ENCODE data around the gene CRIM1. TPM values are rescaled to one million over a fixed set of nuclear protein-coding genes. Genes with fewer than 3 reads are reported as not detected.

The CRIM1 gene
- total RNA-seq, 1 donor from 2014 or later, result 15.2 TPM

GRCh38 chr2:36430549-36430948 lies 75.0 kb downstream of the CRIM1 start:
- ATAC-seq, result no peak

- no peak for ATAC-seq
Measured at GRCh38 chr2:36432479-36432878, 76.9 kb downstream of the CRIM1 start.

DNA sequence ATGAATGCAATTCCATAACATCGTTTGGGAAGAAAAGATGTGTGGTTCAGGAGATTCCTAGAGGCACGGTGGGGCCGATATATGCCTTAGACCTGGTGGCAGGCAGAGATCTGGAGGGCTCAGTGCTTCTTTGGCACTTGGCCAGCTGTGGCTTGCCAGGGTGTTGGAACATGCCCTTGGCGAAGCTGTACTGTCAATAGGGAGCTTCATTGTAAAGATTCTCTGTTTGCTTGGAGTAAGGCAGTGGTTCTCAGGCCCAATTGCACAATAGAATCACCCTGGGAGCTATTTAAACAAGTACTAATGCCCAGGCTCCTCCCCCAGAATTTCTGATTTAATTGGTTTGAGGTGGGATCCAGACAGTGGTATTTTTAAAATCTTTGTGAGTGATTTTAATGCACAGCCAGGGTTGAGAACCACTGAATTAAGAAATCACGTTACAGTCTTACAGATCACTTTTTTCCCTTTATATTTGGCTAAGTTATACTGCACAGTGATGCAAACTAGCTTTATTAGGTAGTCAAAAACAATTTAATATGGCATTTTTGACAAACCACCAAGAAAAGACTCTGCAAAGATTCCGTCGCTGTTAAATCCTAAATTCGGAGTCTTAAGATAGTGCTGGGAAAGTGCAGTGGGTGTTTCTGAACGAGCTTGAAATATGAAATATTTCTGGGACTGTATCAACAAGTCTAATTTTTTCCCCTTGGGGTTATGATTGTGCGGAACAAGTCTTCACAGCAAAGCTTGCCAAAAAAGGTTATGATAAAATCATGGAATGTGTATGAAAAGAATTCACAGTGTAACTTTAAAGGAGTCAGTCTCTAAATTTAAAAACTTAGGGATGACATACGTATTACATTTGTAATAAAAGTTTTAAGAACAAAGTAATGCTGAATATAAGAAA lies 78.0 kb downstream of the CRIM1 start:
- peak; percentile 81 for ATAC-seq

- peak; percentile 82 for ATAC-seq
Measured at GRCh38 chr2:36438449-36438977, 82.9 kb downstream of the CRIM1 start.

DNA sequence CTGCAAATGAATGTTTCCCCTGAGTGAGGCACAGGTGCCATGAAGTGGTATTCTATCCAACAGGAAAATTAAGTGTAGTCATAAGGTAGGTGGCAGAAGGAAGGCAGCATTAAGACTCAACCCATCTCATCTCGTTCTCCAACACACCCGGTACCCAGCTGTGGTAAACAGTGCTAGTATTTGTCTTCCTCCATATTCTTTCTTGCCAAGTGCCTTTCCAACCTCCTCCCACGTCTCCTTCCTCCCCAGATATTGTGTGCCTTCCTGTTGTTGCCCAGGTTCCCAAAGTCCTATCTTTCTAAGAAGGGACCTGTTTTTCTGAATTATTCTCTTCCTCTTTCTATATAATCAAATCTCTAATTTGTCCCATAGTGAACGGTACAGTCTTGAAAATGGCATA lies 83.5 kb downstream of the CRIM1 start:
- ATAC-seq, result no peak

DNA sequence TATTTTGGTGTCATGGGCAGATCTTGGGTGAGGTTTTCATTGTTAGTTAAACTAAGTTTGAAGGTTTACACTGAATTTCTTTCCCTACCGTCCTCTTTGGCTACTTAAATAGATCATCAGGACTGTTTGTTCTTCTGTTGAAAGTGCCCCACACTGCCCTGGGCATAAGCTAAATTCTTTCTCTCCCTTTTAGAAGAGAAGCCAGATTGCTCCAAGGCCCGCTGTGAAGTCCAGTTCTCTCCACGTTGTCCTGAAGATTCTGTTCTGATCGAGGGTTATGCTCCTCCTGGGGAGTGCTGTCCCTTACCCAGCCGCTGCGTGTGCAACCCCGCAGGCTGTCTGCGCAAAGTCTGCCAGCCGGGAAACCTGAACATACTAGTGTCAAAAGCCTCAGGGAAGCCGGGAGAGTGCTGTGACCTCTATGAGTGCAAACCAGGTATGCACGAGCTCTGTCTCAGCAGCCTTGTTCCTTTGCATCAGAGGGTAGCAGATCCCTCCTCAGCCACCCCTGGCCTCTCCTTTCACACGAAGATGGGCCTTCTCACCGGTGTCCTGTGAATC lies 85.6 kb downstream of the CRIM1 start:
- ATAC-seq, result no peak

DNA sequence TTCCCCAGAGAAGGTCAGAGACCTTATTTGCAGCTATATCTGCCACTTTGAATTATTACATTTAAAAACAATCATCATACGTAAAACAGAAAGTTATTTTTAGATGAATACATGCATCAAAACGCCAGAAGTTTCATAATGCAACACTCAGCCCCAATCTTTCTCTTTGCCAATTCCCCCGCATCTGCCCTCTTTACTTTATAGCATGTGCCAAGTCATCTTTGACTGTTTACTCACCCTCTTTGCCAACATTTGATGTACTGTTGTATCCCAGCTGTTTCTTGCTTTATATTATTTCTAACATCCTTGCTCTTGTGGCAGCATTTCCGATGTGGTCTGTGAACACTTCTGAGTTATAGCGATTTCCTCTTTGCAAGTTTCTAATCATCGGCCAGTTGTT lies 86.2 kb downstream of the CRIM1 start:
- ATAC-seq, result no peak

DNA sequence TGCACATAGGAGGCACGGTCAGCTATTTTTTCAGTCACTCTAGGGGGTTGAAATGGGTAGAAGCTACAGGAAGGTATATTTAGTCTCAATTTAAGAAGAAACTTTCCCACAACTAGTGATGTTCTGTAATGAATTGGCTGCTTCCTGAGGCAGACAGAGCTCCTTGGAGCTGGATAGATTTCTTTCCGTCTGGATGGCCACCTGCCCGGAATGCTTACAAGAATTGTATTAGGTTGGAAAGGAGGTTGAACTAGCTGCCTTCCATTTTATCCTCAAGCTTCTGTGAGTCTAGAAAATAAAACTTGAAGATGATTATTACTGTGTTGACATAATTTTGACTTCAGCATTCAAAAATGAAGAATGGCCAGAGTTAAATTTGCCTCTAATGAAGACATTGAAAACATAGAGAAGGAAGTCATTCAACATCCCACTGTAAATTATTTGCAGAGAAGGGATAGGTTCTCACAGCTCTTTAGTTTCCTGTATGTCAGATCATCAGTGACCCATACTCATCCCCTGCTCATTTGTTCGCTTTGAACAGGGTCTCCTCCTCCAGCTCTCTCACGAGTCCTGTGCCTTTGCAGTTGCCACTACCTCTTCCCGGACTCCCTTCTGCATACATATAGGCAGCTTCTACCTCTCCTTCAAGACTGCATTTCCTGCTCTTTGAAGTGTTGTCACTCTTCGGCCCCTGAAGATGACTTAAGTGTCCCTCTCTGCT lies 88.8 kb downstream of the CRIM1 start:
- no peak for ATAC-seq

GRCh38 chr2:36445185-36445866 lies 89.7 kb downstream of the CRIM1 start:
- no peak for ATAC-seq

DNA sequence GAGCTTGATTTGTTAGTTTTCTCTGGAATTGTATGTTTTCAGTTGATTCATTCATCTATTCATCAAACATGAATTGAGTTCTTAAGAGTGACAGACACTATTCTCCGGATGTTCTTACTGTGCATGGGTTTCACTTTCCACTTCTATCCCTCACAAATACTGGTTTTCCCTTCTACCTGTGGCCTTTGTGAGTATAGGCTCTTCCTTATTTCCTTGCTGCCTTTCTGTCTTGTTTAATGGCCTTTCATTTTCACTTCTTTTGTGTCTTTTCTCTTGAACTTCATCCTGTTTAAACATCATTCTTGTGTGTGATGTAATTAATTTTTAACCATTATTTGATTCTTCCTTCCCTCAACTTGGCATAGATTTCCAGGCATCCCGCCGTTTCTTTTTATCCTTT lies 90.7 kb downstream of the CRIM1 start:
- no peak for ATAC-seq

DNA sequence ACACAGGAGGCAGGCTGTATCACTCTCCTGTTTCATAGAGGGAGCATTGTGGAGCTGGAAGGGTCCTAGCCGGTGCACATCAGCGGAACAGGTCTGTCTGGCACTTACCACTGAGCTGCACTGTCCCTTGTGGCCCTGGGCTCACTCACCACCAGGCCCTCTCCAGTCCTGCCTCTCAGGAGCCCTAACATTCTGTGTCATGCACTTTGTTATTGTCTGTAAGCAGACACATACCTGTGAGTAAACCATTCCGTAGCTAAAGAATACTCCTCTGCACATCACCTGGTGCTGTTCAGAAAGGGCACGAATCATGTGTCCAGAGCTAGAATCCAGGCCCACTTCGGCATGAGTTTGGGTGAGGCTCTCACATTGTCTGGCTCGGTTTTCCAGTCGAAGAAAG lies 93.6 kb downstream of the CRIM1 start:
- ATAC-seq, result no peak

DNA sequence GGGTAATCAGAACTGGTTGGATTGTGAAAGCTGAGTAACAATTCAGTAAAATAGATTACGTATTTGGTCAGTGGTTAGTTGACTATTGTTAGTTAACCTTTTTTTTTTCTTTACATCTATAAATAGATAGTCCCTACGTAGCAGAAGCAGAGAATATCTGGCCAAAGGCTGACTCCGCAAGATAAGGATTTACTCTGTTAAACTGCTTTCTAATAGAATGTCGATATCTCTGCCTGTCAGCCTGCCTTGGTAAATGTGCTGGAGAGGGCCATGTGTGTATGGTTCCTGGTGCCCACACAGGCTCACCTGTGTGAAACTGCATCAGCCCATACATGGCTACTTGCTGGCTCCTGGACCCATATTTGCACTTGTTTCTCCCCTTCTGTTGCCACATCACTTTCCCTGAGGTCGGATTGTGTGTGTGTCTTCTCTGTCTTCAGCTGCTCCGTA lies 94.4 kb downstream of the CRIM1 start:
- ATAC-seq, result no peak

DNA sequence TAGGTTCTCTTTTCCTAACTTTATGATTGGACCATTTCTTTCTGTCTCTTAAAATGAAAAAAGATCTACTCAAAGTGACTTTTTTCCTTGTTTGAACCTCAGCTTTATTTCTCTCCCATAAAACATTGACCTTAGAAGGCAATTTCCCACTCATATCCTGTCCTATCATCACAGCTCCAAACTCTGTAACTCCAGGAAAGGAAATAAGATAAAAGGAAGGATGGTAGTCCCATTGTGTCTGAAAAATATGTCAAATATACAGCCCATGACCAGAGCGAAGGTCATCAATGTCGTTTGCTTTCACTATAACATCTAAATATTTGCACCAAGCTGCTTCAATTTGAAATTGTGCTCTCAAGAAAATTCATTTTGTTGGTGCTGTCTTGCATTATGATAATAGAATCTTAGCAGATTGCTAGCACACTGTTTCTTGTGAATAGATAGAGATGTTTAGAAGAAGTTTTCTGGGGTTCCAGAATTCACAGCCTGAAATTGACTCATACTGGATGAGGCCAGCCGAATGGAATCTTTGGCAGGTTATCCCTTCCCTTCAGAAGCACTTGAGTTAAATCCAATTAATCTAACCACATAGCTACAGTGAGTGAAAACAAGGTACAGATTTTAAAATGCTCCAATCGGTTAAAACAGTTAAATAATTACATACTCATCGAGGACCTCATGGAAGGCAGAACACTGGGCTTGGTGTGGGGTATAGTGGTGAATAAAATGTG lies 95.1 kb downstream of the CRIM1 start:
- ATAC-seq, result no peak

DNA sequence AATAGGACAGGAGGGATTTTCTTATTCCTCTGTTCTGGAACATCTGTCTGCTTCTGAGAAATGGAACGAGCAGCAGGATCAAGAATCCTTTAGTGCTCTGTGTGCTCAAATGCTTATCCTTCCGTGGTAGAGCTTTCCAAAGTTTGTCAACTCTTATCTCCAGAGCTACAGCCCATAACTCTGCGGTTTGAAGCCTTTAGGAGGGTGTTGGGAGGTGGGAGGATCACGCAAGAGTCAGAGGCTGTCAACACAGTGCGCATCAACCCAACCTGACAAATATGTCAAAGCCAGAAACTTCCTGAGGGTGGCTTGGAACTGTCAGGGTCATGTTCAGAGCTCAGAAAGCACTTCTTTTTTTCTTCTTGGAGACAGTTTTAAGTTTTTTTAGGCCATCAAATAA lies 95.9 kb downstream of the CRIM1 start:
- ATAC-seq, result no peak

DNA sequence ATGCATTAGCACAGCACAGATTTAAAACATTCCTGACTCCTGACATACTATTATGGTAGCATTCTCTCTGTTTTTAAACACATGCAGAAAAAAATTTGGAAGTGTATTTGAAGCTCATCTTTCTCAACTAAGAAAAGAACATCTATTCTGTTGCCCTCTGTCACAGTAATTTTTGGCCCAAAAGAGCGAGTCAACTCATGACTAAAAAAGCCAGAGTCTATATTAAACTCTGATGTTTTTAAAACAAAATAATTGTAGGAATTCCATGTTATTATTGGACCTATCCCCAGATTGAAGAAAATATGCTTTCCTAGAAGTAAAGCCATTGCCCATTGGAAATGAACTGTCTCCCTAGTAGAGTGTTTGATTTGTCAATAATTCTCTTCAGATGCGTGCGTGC lies 96.7 kb downstream of the CRIM1 start:
- ATAC-seq, result no peak

GRCh38 chr2:36453652-36454051 lies 98.1 kb downstream of the CRIM1 start:
- no peak for ATAC-seq

- ATAC-seq, result no peak
Measured at GRCh38 chr2:36455011-36455410, 99.4 kb downstream of the CRIM1 start.

GRCh38 chr2:36455788-36456187 lies 100.2 kb downstream of the CRIM1 start:
- no peak for ATAC-seq

DNA sequence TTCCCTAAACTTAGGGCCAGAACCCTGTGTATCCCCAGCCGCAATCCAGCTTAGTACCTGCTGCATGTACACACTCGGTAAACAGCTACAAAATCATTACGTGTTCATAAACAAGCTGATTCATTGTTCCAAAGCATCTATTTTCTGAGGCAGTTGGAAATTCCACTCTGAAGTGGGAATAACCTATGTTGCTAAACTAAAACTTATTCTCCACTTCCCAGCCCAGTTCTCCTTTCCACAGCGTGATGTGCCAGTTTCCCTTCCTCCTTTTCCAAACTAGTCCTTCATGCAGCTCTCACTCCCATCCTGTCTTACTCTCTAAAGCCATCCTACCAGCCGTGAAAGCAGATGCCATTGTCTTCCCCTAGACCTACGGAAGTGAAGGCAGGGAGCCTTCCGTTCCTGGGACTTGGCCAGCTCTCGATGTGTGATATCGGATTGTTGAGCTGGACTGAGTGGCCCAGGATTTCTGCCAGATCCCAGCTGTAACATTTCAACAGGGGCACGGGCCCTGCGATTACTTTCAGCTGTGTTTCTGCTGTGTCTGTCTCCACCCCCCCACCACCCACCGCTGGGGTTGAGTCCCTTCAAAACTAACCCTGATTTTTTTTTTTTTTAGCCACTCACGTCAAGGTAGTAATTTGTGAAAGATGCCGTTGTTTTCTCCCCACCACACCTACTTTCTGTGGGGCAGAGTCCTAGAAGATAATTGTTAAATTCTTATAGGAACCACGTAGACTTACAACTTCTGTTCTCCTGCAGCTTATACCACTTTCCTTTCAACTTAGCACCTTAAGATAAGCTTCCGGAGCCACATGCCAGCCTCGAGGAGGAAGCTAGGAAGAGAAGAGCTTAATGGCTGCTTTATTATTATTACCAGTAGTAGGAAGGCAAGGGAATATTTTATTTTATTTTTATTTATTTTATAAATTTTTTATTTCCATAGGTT lies 100.9 kb downstream of the CRIM1 start:
- no peak for ATAC-seq

- no peak for ATAC-seq
Measured at GRCh38 chr2:36458106-36458505, 102.5 kb downstream of the CRIM1 start.

GRCh38 chr2:36459725-36460137 lies 104.2 kb downstream of the CRIM1 start:
- ATAC-seq, result peak; percentile 51
